HS-5 (cell line): ENCODE measurements around the gene TOGARAM2.

Experiments
- DNase-seq: peaks from one replicate; pipeline ENCODE4 v3.0.0-alpha.2; 2012; ENCODE audit warnings: low read depth

Gene TOGARAM2

DNA sequence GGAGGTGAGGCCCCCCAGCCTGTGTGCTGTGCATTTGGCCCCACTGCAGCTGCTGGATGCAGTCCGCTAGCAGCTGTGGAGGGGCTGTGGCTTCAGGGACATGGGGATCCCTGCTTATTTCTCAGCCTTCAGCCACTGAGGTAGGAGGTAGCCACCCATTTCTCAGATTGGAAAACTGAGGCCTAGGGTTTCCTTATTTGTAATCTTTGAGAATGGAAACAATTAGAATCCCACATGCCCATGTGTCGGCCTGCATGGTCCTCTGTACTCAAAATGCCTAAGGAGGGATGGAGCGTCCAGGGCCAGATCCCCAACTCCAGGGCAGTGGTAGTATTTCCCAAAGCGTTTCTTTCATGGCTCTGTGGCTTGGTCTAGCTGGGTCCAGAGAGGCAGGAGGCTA lies 42.1 kb downstream of the TOGARAM2 start:
- no peak for DNase-seq

DNA sequence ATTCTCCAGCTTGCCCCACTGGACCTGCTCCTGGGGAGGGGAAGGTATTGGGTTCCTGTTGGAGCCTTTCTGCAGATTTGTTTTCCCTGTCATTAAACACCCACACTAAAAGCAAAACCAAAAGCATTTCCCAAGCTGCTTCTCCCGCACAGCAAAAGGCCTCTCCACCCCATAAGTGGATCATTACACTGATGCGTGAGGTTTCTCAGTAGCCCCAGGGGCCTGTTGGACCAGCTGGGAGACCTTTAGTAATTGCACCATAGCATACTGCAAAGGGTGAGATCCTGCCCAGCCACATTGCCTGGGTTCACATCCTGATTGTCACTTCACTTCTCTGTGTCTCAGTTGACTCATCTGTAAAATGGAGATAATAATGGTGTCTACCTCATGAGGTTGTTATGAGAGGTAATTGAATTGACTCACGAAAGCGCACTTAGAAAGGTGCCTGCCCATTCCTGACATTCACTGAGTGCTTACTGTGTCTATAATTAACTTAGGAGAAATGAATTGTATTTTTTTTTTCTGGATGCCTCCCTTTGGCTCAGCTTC lies 43.9 kb downstream of the TOGARAM2 start:
- no peak for DNase-seq

DNA sequence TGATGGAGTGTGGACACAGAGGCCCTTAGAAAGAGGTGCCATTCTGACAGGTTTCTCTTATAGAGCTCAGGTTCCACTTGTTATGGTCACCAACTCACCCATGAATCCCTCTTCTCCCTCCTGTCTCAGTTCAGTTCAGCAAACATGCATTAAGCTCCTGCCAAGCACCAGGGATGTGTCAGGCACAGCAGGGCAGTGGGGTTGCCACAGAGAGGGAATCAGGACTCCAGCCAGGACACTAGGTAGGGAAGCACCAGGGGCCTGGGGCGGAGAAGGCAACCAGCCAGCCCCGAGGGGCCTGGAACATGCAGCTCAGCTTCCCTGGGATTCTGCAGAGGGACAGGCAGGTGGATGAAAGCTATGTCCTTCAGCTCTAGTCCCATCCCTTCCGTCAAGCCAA lies 44.6 kb downstream of the TOGARAM2 start:
- no peak for DNase-seq

DNA sequence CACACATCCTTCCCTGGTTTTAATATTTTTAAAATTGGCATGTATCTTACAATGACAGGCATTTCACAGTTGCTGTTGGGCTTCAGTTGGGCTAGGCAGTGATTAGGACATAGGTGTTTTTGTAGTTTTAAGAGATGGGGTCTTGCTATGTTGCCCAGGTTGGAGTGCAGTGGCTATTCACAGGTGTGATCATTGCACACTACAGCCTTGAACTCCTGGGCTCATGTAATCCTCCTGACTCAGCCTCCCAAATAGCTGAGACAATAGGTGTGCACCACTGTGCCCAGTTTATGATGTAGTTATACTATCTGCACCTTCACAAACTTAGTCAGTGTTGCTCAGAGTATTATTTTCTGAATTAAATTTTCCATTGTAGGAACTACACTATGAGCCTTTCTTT lies 49.9 kb downstream of the TOGARAM2 start:
- DNase-seq = no peak

DNA sequence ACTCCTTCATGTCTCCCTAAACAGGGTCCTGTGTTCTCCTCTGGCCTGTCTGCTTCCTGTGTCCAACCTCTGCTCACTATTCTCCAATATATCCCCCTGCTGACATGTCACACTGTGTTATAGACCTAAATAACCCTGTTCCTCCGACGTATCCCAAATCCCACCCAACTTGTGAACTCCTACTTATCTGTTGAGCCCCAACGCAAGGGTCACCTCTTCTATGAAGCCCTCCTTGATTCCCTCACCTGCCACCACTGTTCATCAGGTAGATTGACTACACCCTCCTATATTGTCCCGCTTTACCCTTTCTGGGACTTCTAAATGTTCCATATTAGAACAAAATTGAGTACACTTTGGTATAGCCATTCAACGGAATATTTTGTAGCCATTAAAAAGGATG lies 51.1 kb downstream of the TOGARAM2 start:
- no peak for DNase-seq

DNA sequence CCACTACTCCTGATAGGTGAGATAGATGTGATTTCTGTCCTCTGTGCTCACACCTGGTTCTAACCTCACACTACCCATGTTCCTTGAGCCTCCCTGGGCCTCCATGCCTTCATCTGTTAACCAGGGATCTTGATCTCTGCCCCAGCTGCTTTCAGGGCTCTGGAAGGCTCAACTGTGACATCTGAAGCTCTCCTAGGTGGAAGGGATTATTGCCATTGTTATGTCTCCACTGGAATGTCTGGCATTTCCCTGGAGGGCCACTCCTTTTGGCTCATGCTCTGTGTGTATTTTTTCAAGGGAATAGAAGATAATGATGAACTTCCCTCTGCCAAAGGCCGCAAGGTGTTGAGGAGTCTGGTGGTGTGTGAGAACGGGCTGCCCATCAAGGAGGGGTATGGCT lies 52.1 kb downstream of the TOGARAM2 start:
- DNase-seq = peak; percentile 6

DNA sequence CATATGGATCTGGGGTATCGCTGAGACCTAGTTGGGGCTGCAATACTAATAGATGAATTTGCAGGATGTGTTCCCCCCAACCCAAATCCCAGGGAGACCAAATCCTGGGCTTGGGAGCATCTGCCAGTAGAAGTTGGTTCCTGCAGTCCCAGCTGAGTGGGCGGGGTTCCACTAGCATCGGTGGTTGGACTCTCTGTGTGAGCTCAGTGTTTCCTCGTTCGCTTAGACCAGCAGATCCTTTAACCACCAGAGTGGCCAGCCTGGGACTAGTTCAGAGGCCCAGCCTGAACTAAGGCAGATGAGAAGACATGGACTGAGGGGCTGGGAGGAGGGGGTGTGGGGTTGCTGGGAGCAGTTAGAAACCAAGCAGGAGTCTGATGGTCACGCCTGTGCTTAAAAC lies 52.6 kb downstream of the TOGARAM2 start:
- DNase-seq = no peak

DNA sequence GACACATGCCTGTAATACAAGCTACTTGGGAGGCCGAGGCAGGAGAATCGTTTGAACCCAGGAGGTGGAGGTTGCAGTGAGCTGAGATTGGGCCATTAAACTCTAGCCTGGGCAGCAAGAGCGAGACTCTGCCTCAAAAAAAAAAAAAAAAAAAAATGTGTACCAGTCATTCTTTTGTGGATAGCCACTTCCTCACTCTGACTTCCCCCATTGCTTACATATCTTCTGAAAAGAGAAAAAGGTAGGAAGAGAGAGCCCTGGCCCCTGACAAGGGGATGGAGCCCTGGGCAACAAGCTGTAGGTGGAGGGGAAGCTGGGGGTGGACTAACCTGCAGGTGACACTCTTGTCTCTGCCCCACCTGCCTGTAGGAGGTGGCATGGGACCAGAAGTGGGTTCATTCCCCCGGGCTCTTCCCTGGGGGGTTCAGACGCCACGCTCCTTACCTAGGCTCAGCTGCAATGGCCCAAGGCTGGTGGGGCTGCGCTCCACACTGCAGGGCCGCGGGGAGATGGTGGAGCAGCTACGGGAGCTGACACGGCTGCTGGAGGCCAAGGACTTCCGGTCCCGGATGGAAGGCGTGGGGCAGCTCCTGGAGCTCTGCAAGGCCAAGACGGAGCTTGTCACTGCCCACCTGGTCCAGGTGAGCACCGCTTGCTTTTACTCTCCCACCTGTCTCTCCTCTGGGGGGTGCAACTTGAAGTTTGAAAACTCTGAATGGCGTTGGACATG lies 54.1 kb downstream of the TOGARAM2 start:
- DNase-seq = no peak

DNA sequence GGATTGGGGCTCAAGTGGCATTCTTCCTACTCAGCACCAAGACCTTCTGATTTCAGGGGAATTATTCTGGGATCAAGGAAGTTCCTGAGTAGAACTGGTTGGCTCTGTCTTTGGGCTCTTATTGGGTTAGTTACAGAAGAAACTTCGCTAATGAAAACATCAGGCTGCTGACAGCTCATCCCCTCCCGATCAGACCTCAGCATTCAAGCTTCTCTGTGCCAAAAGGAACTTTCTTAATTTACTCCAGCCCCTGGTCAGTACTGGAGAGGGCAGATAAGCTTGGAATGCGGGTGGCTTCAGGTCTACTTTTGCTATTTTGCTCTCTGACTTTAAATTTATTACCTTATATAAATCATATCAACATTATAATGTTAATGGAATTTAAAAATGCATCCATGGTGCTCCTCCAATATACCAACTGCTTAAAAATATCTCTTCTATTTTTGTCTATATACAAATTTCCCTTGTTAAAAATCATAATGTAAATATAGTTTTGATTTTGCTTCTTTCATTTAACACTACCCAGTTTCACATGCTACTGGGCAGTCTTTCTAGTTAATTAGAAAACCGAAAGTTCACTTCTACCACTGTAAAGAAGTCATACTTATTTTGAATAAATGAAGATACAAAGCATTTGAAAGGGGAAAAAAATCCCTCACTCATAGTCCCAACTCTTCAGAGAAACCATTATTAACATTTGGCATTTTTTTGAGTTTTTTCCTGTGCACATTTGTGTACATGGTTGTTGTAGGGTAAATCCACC lies 58.8 kb downstream of the TOGARAM2 start:
- no peak for DNase-seq

DNA sequence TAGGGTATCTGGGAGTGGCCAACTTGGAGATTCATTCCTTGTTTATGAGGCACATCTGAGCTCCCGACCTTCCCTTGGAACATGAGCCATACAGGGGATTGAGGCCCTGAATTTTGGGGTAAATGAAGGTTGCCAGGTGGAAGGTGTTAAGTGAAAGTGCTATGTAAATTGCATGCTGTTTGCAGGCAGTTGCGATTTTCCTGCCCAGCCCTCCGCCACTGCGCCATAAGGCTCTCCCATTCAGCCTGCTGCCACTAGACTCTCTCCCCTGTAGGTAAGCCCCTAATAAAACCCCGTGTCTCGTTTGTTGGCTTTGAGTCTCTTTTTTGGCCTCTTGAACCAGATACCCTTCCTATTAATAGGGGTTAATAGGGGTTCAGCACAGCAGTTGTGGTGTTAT lies 59.5 kb downstream of the TOGARAM2 start:
- no peak for DNase-seq

DNA sequence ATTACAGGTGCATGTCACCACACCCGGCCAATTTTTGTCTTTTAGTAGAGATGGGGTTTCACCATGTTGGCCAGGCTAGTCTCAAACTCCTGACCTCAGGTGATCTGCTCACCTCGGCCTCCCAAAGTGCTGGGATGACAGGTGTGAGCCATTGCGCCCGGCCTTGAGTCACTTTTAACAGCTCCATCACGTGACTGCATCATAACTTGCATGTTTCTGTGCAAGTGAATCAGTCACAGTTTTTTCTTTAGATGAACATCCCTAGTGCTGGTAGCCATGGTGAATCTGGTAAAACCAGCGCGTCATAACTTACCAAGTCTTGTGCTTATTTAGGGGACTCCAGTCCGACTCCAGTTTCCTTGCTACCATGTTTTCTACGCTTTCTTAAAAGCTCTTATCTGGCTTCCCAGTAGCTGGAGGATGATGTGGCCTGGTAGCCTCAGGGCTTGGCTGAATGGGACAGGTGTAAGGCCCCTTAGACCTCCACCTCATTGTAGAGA lies 60.1 kb downstream of the TOGARAM2 start:
- no peak for DNase-seq

DNA sequence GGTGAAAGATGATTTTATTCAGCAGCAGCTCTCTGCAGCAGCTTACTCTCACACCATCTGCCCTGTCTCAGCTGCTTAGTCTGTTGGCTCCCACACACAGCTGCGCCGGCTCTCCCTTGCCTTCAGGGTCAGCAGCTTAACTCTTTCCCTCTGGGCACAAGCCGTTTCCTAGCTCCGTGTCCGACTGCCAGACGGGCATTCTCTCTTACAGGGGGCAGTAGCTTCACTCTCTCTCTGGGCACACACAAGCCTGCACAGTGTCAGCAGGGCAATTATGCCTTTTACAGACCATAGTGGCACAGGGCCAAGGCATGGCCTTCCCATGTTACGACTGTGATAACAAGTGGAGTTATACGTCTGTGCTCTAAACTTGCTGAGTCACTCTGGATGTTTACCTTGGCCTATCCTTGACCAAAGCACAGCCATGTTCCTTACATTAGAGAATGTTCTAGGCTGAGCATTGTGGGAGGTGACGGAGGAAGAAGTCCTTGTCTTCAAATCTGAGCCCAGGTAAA lies 61.5 kb downstream of the TOGARAM2 start:
- no peak for DNase-seq

DNA sequence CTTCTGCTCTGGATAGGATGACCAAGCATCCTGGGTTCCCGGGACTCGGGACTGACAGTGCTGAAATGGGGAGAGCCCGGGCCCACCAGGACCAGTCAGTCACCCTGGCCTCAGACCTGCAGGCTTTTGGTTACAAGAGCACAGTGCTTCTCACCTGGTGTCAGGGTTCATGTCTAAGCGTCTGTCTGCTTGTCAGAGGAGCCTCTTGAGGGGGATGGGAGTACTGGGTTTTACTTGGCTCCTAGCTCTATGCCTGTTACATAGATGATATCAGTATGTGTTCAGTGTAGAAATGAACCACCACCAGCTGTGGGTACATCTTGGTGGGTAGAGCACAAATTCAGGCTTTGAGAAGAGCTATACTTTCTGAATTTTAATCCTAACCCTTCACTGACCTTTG lies 63.4 kb downstream of the TOGARAM2 start:
- no peak for DNase-seq

DNA sequence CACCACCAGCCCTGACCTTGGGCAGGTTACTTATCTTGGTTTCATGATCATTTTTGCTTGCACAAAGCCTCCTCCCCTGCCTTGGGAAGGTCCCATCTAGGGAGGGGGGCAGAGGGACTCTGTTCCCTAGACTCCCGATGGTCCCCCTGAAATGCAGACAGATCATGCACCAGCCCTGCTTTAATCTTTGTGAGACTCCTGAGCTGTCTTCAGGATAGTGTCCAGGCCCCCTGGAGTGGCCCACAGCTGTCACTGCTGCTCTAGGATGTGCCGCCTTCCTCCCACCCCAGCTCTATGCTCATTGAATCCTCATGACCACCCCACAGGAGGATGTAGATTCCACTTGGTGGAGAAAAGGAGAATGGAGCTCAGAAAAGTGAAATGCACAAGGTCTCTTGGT lies 65.2 kb downstream of the TOGARAM2 start:
- no peak for DNase-seq

DNA sequence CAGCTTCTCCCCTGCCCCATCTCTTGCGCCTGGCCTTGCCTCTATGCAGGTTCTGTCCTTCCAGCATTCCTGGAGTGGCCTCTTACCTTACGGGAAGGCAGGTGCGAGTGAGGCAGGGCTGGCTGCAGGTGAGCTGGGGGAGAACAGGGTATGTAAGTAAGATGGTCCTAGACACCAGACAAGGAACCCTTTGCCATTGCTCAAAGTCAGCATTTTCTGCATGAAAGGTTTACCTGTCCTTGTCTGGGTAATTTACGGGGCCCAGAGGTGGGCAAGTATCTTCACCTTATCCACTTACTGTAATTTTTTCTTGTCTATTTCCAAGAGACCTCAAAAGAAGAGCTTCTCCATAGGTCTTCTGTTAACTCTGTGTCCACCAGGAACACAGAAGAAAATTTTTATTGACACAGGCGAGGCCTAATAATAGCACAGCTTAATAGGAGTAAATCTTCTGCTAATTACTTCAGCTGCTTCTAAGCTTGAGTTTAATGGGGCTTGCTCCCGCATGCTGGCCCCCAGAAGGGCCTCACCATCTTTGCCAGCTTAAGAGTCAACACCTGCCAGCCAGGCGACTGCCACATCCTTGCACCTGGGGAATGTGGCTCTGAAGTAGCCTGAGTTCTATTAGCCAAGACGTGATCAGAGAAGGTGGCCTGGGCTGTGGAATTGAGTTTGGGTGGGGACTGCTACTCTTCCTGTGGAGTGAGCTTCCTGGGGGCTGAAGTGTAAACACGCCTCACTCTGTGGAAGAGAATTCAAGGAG lies 66.2 kb downstream of the TOGARAM2 start:
- DNase-seq = no peak

DNA sequence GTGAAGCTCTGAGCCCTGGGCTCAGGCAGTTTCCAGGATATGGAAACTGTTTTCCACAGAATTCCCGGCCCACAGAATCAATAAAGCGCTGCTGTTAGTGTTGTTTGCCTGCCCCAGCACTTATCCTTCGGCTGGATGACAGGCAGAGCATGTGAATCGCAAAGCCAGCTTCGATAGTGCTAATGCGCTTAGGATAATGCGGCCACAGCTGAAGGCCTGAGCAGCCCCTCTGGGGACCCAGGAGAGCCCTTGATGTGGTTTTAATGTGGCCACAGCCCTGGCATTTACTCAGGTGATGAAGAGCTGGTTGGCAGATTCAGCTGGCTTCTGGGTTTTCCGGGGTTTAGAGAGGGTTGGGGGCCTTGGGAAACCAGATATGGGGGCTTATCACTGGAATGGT lies 69.5 kb downstream of the TOGARAM2 start:
- no peak for DNase-seq

DNA sequence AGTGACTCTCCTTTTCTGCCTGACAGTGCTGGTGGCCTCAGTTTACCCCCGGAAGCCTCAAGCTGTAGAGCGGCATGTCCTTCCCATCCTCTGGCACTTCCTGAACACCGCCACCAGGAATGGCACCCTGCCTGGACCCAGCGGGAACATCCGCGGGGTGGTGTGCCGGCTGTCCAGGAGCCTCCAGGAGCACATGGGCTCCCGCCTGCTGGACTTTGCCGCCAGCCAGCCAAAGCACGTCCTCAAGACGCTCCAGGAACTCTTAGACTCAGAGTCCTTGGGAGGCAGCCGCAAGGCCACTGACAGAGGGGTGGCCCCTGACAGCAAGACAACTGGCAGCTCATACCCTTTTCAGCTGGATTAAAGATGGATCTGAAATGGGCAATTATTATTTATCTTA lies 70.6 kb downstream of the TOGARAM2 start:
- DNase-seq = no peak

DNA sequence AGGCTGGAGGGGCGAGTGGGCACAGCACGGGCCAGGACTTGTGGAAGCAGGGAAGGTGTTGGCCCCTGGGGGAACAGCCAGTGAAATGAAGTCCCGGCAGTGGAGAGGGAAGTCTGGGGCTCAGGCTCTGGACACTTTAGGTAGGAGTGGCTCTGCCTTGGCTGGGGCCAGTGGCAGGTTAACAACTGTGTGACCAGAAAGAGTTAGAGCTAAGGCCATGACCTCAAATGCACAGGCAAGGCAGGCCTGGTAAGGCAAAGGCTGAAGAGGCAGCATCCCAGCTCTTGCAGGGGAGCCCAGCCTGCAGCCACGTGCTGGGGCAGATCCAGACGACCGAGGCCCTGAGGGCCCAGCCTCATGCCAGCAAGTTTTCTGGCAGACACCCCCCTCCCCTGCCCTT lies 71.7 kb downstream of the TOGARAM2 start:
- no peak for DNase-seq

DNA sequence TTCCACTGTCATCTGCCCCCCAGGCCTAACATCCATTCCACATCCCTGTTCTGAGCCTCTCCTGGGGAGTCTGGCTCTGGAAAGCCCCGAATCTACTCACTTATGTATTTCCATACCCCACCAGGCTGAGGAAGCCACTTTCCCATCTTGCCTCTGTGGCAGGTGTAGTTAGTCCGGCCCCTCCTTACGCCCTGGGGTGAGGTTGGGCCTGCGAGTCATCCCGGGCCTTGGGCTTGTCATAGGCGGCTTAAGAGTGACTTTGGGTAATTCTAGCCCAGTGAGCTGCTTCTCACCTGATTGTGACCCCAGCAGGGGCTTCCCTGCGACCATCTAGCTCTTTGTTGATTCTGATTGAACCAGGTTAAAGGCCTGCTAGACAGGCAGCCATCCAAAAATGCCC lies 72.1 kb downstream of the TOGARAM2 start:
- no peak for DNase-seq

DNA sequence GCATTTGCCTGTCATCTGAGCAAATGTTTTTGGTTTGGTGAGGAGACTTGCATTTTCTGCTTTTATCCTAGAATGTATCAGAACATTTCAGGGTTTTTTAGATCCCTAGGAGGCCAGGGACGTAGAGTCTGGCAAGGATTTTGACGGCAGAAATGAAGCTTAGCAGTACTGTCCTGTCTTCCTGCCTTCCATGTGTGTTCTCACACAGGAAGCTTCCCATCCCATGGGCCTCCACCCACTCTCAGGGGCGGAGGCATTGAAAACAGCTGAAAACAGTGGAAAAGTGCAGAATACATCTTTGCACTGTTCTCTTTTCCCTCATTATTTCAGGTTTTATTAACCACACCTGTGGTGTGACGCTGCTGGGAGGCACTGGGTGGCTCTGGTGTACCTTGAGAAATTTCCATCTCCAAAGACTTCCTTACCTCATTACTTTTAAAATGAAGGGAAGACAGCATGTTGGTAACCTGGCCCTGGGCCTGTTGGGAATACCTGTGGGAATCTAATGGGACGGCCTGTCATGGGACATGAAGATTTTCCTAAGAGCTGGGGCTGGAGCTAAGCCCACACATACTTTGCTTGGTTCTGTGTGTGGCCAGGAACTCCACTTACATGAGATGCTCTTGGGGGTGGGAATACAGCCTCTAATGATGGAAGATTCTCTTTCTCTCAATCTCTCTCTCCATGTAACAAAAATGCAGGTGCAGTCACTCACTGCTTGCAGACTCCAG lies 72.7 kb downstream of the TOGARAM2 start:
- DNase-seq = no peak

DNA sequence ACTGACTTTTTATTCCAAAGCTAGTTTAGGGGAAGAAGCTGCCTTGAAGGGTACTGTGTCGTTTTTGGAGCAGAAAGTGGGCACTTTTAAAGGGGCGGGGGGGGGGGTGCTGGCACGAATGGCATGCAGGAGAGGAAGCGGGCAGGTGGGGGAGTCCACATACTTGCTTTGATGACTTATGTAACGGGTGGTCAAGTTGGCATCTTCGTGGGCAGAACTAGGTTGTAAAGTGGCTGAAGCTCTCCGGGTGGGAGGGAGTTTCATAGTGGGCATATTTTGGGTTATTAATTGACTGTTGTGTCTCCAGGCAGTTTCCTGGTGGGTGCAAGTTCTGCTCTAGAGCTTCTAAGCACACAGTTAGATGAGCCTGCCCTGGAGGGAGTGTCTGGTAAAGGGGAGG lies 73.3 kb downstream of the TOGARAM2 start:
- DNase-seq = no peak

DNA sequence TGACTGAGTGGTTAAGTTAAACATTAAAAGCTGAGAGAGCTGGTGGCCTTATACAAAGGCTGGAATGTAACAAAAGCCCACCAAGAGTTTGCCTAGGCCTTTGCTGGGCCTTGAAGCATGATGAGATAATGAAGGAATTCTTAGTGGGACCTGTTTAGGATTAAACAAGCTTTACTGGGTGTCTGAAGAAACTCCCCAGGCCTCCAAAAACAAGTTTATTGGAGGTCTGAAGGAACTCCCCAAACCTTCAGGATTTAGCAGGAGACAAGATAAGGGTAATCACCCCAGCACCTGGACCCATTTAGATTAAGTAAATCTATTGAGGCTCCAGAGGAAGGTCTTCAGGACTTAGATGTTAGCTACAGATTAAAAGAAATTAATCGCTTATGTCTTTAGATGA lies 74.5 kb downstream of the TOGARAM2 start:
- no peak for DNase-seq
